RCC 7860 (cell line): ENCODE data around the gene CACNG7.

Source experiments
- DNase-seq: peaks from one replicate; pipeline ENCODE4 v3.0.0-alpha.2; 2015; ENCODE audit warnings: low spot score
- FAIRE-seq: peaks from 2 replicates; lab custom pipeline; 2012; peaks lifted over from hg19 to GRCh38; lab: Jason Lieb, UNC

CACNG7 gene

DNA sequence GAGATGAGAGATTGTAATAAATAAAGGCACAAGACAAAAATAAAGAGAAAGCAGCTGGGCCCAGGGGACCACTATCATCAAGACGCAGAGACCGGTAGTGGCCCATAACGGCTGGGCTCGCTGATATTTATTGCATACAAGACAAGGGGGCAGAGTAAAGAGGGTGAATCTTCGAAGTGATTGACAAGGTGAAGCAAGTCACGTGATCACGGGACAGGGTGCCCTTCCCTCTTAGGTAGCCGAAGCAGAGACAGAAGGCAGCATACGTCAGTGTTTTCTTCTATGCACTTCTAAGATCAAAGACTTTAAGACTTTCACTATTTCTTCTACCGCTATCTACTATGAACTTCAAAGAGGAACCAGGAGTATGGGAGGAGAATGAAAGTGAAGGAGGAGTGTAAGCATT, 31.7 kb upstream of the CACNG7 start:
- DNase-seq (peak; percentile 18), FAIRE-seq (no peak)

DNA sequence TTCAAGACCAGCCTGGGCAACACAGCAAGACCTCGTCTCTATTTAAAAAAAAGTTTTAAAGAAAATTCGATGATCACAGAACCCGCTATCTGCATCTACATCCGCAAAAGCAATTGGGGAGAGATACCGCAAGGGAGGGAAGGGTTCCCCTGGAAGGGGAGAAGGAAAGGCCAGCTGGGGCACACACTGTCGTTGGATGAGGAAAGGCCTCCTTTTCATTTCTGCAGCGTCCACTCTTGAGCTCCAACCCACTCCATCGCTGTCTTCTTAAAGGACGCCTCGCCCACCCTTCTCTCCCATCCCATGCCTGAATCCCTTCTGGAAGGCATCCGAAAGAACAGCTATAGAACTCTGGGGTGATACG, 30.3 kb upstream of the CACNG7 start:
- DNase-seq, result no peak
- no peak for FAIRE-seq

DNA sequence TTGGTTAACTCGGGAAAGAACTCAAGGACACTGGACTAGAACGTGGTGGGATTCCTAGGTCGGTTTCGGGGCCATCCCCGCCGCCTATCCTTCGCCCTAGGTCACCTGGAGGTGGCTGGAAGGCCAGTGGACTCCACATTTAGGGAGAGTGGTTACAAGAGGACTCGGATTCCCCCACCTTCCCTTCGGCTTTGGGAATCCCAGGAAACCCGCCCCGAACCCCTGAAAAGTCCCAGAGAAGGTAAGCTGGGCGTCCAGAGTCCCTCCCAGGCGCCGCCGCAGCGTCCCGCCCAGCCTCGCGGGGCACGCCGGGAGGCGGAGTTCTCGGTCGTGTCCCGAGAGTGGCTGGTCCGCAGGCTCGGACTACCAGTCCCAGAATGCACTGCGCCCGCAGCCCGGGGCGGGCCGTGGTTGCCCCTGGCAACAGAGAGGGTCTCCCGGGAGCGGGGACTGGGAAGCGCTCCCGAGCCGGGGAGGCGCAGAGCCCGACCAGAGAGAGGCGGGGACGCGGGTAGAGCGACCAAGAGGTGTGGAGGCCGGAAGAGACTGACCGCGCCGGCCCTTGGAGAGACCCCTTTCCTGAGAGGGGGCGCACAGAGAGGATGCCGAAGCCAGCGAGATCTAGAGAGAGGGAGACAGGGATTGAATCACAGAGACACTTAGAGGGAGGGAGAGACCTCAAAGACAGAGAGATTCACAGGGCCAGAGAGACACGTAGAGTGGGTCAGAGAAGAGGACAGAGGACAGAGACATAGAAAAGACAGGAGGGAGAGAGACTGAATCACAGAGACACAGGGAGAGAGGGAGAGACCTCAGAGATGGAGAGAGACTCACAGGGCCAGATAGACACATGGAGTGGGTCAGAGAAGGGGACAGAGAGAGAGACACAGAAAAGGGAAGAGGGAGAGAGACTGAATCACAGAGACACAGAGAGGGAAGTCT, 29.7 kb upstream of the CACNG7 start:
- FAIRE-seq, result no peak
- peak; percentile 56 for DNase-seq

DNA sequence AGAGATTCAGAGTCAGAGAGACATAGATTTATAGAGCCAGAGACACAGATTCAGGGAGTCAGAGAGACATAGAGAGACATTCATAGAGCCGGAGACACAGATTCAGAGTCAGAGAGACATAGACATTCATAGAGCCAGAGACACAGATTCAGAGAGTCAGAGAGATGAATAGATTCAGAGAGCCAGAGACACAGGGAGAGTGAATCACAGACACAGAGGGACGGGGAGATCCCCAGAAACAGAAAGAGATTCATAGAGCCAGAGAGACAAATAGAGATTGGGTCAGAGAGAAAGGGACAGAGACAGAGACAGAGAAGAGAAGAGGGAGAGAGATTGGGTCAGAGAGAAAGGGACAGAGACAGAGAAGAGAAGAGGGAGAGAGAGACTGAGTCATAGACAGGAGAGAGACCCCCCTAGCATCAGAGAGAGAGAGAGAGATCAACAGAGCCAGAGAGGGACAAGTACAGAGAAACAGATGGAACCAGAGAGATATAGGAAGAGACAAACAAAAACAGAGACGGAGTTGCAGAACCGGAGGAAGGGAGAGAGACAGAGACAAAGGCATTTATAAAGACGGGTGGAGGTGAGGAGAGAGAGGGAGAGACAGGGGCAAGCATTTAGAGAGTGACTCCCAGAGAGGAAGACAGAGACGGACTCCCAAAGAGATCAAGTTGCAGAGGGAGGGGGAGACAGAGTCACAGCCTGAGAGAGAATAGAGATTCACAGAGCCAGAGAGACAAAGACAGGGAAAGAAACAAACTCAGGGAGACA, 28.2 kb upstream of the CACNG7 start:
- DNase-seq (no peak), FAIRE-seq (no peak)

DNA sequence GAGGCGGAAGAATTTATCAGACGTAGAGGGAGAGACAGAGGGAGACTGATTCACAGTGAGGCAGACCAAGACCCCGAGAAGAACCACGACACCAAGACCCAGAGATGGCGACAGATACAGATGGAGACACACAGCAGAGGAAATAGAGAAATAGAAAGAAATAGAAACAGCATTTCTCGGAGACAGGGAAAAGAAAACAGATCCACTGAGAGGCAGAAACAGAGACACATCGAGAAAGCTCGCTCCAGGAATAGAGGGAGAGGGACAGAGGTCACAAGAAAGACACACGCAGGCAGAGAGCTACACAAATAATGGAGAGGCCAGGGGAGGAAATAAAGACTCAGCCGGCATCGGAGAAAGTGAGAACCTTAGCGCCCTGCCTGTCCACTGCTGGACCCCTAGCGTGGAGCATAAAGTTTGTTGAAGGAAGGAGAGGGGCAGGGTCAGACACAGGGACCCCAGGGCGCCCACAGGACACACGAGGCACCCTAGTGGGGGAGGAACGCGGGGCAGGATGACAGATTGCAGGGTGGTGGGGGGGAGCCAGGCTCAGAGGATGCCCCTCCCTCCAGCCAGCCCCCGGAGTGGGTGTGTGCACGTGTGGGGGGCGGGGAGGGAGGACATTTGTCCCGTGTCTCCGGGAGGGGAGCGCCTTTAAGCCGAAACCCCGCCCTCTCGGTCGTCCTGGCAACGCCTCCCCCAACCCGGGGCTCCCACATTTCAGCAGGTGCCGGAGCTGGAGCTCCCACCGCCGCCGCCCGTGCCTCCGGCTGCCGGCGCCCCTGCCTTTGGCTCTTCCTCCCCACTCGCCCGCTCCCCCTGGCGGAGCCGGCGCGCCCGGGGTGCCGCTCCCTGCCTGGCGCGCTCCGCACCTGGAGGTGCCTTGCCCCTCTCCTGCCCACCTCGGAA, 27.3 kb upstream of the CACNG7 start, which contains the start of gene PRKCG:
PRKCG (plus strand) TSS at position 716 of the 909 bp plus-strand sequence. CDS start 298 bp downstream, outside the sequence.
- DNase-seq, result no peak
- FAIRE-seq, result no peak

DNA sequence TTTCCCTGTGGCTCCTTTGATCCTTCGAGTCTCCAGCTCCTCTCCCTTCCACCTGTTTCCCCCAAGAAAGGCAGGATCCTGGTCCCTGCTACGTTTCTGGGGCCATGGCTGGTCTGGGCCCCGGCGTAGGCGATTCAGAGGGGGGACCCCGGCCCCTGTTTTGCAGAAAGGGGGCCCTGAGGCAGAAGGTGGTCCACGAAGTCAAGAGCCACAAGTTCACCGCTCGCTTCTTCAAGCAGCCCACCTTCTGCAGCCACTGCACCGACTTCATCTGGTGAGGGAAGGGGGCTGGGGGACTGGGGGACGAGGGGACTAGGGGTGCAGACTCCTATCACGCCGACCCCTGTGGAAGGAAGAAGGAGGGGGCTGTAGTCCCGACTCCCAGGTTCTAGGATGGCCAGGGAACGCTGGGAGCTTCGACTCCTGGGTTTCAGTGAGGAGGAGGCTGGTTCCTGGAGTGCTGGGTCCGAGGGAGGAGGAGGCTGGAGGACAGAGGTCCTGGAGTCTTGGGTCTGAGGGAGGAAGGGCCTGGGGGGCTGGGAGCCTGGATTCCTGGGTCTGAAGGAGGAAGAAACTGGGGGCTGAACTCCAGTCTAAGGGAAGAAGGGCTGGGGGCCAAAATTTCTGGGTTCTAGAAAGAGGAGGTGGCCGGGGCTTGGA, 26.6 kb upstream of the CACNG7 start:
- FAIRE-seq (no peak), DNase-seq (no peak)

DNA sequence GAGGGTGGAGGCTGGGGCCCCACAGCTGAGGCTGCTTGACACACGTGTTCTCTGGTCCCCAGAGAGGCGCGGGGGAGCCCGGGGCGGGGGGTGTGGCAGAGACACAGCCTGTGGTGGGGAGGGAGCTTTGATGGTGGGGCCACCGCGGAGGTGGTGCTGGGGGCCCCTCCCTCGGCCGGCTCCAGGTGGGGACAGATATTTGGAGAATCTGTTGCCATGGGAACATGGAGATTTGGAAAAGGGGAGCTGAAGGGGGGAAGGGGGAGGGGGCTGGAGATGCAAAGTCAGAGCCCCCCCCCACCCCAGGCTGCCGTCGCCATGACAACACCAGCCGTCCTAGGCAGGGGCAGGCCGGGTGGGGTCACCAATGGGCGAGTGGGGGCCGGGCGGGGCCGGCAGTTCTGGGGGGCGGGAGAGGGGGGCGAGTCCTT, 25.8 kb upstream of the CACNG7 start:
- DNase-seq, result no peak
- no peak for FAIRE-seq

DNA sequence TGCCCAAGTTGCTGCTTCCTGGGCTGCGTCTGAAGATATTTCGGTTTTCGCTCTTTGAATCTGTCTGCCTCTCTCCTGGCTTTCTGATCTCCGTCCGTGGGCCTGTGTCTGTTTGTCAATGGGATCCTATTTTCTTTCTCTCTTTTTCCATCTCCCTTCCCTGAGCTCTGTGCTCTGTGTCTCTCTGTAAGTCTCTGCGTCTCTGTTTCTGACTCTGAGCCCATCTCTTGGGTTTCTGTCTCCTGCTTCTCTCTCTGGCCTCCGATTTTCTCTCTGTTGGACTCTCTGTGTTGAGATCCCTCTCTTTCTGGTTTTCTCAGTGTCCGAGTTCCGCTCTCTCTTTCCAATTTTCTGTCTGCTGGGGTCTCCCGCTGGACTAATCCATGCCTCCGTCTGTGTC, 25.3 kb upstream of the CACNG7 start:
- DNase-seq (no peak), FAIRE-seq (no peak)

DNA sequence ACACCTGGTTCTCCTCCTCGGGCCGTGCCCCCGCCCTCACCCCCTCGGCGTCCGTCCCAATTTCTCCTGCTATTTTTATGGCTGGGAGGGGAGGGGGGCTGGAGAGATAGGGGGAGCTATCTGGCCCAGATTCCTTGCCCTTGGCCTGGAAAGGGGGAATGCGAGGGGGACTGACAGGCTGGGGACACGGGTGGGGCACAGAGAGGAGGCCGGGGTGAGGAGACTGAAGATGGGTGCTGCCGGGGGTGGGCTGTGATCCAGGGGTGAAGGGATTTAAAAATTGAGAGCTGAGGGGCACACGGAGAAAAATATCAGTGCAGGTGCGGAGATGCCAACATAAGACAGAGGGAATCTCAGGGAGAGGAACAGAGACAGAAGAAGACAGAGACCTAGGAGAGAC, 24.8 kb upstream of the CACNG7 start:
- no peak for FAIRE-seq
- no peak for DNase-seq

DNA sequence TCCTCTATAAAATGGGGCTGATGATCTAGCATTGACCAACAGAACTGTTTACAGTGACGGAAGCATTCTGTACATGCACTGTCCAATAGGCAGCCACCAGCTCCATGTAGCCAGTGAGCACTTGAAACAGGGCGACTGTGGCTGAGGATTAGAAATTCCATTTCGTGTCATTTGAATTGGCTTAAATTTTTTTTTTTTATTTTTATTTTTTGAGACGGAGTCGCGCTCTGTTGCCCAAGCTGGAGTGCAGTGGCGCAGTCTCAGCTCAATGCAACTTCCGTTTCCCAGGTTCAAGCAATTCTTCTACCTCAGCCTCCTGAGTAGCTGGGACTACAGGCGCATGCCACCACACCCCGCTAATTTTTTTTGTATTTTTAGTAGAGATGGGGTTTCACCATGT, 24.0 kb upstream of the CACNG7 start:
- no peak for FAIRE-seq
- DNase-seq, result no peak

DNA sequence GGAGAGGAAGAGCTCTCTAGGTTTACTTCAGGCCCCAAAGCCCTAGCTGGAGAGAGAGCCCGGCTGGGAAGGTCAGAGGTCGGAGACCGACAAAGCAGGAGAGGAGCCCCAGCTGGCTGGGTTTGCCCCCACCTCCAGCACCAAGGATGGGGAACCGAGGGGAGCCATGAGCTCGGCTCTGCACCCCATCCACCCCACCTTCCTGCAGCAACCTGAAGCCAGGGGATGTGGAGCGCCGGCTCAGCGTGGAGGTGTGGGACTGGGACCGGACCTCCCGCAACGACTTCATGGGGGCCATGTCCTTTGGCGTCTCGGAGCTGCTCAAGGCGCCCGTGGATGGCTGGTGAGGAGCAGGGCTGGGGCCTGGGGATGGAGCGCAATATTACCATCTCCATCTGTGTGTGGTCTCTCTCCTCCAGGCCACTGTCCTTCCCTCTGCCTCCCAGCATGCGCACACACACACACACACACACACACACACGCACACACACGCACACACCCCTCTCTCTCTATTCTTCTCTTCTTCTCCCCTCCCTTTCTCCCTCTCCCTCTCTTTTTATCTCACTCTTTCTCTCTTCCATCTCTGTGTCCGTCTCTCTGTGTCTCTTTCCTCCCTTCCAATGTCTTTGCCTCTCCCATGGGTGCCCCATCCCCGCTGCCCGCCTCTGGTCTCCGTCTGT, 16.6 kb upstream of the CACNG7 start:
- FAIRE-seq, result no peak
- DNase-seq, result no peak

DNA sequence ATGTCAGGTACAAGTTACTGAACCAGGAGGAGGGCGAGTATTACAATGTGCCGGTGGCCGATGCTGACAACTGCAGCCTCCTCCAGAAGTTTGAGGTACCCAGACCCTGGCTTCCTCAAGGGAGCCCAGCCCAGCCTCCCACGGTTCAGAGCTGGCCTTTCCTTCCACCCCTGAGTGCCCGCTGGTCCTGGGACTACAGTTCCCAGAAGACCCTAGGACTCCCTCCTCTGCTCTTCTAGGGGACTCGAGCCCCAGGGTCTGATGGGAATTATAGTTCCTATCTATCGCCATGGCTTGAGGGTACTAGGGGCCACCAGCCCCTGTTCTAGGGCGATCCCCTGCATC, 16.1 kb upstream of the CACNG7 start:
- no peak for FAIRE-seq
- DNase-seq, result no peak

DNA sequence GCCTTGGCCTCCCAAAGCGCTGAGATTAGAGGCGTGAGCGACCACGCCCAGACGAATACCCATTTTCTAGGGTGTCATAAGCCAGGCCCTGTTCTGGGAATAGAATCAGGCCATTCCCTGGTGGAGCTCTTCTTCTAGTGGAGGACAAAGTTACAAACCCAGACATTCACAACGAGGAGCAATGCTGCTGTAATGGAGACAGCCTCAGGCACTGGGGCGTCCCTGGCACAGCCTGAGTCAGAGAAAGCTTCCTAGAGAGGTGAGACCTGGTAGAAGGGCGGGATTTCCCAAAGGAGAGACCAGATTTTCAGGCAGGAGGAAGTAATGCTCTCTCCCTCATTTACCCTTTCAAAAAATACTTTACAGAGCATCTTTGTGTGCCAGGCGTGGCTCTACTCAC, 14.4 kb upstream of the CACNG7 start:
- FAIRE-seq (no peak), DNase-seq (no peak)

DNA sequence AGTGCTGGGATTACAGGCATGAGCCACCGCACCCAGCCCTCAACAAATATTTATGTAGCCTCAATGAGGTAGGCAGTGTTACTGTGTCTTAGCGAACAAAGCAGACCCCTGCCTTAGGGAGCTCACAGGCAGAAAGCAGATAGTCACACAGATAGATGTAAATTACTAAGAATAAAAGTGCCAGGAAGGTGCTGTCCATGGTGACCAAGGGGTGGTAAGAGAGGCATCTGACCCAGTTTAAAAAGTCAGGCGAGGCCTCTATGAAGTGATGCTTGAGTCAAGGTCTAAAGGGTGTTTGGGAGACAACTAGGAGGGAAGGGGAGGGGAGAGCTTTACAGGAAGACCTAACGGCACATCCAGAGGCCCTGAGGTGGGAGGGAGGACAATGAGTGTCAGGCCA, 12.4 kb upstream of the CACNG7 start:
- FAIRE-seq (no peak), DNase-seq (no peak)

DNA sequence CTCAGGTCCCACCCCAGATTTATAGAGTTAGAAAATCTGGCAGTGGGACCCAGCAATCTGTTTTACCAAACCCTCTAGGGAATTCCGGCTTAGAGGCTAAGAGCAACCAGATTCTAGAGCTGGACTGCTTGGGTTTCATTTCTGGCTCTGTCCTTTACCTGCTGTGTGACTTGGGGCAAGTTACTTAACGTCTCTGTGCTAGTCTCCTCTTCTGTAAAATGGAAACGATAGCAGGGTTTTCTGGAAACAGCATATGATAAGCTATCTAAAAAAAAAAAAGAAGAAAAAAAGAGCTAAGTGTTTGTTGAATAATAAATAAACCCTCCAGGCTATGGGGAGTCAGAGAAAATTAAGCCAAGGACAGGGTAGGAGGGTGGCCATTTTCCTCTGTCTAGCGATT, 11.6 kb upstream of the CACNG7 start:
- FAIRE-seq, result no peak
- no peak for DNase-seq

DNA sequence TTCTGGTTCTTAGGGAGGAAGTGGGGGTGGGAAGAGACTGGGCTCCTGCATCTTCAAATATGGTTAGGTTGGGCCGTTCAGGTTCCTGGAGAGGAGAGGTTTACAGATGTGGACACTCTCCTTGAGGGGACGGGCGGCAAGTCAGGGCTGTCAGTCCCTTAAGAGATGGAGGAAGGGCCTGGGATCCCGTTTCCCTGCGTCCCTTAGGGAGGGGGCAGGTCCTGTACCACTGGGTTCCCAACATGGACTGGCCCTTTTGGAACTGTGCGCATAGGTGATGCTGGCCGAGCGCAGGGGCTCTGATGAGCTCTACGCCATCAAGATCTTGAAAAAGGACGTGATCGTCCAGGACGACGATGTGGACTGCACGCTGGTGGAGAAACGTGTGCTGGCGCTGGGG, 10.9 kb upstream of the CACNG7 start:
- DNase-seq, result no peak
- no peak for FAIRE-seq

DNA sequence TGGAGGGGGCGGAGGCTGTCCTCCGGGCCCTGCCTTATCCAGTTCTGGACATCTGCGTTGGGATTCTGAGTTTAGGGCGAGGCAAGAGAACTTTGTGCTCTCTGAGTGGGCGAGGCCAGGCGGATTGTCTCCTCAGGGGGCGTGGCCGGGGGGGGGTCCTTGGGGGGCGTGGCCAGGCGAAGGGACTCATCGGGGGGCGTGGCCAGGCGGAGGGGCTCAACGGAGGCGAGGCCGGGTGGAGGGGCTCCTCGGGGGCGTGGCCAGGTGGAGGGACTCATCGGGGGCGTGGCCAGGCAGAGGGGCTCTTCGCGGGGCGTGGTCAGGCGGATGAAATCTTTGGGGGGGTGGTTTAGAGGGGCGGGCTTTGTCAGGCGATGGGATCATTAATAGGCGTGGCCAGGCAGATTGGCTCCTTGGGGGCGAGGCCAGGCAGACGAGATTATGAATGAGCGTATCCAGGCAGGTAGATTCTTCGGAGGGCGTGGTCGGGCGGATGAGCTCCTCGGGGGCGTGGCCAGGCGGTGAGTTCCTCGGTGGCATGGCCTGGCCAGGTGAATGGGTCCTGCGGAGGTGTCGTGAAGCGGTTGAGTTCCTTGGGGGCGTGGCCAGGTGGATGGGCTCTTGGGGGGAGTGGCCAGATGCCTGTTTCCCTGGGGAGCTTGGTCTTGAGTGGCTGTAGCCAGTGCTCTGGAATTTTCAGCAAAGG, 10.3 kb upstream of the CACNG7 start:
- no peak for DNase-seq
- FAIRE-seq, result no peak

DNA sequence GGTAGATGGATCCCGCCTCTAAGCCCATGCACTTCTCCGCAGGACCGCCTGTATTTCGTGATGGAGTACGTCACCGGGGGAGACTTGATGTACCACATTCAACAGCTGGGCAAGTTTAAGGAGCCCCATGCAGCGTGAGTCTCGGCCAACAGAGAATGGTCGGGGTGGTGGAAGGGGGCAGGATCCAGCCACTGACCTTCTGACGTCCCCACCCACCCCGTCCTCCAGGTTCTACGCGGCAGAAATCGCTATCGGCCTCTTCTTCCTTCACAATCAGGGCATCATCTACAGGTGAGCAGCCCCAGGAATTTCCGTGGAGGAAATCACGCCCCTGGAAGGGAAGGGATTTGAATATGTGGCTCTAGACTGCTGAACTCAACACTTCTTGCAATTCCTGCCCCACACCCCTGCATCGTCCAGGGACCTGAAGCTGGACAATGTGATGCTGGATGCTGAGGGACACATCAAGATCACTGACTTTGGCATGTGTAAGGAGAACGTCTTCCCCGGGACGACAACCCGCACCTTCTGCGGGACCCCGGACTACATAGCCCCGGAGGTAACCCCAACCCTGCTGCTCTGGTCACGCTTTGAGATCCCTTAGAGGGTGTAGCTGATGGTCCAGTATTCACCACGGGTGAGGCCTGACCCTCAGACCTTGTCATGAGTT, 8.8 kb upstream of the CACNG7 start:
- no peak for DNase-seq
- no peak for FAIRE-seq
